ENCODE measurements around the gene SPAG16.

GRCh38 chr2:213296270-213296669 is 12.0 kb downstream of the SPAG16 start:
- TF ChIP-seq, protein P1, sequence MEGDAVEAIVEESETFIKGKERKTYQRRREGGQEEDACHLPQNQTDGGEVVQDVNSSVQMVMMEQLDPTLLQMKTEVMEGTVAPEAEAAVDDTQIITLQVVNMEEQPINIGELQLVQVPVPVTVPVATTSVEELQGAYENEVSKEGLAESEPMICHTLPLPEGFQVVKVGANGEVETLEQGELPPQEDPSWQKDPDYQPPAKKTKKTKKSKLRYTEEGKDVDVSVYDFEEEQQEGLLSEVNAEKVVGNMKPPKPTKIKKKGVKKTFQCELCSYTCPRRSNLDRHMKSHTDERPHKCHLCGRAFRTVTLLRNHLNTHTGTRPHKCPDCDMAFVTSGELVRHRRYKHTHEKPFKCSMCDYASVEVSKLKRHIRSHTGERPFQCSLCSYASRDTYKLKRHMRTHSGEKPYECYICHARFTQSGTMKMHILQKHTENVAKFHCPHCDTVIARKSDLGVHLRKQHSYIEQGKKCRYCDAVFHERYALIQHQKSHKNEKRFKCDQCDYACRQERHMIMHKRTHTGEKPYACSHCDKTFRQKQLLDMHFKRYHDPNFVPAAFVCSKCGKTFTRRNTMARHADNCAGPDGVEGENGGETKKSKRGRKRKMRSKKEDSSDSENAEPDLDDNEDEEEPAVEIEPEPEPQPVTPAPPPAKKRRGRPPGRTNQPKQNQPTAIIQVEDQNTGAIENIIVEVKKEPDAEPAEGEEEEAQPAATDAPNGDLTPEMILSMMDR (IDR thresholded peaks at IDR 0.05) = no peak
- TF ChIP-seq POLR2A (IDR thresholded peaks at IDR 0.05) = no peak
